HS-5 (cell line): ENCODE measurements around the gene RBM10.

Experiments
- DNase-seq: peaks from one replicate; pipeline ENCODE4 v3.0.0-alpha.2; 2012; ENCODE audit warnings: low read depth

RBM10 gene

GRCh38 chrX:47218280-47218919, 73.4 kb downstream of the RBM10 start, which contains the start of gene CDK16:
CDK16 (plus strand) TSS chrX:47218681; CDS start chrX:47223558, 4,877 bp downstream.
- DNase-seq: peak; percentile 73

GRCh38 chrX:47218920-47219815, 74.1 kb downstream of the RBM10 start:
- no peak for DNase-seq

DNA sequence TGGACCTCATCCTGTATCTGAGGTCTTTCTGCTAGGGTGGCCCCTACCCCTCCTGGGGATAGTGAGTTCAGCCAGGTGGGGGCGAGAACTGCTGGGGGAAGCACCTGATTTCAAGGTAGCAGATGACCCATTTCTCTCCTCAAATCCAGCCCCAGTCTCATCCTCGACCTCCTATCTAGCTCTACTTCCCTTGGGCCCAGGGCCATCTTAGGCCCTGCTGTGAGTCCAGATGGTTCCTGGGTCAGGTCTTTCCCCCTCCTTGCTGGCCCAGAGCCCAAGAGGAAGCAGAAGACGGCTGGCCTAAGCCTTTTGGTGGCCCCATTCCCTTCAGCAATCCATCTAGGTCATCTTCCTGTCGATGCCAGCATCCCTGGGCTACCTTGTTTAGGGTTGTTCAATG, 76.7 kb downstream of the RBM10 start:
- no peak for DNase-seq

DNA sequence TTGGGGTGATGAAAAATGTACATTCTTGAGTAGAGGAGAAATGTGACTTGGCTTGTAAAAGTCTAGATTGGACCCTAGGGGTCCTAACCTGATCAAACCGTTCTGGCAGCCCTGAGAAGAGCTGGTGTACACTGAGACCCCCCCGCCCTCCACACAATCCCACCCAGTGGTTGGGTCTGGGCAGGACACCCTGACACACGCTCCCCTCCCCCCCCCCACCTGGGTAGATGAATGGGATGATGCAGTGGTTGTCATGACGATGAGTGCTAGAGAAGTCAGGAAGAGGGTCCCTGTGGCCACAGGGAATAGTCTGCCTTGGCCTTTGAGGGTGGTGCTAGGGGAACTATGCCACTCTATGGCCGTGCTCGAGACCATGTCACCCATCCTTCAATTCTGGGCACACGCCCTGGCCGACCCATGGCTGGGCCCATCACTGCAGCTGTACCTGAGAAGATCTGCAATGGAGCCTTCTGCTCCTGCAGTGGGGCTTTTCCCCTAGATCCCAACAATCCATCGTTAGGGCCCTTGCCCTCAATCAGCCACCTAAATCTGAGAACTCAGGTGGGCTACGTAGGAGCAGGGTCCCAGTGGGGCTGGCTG, 77.8 kb downstream of the RBM10 start:
- DNase-seq: no peak

DNA sequence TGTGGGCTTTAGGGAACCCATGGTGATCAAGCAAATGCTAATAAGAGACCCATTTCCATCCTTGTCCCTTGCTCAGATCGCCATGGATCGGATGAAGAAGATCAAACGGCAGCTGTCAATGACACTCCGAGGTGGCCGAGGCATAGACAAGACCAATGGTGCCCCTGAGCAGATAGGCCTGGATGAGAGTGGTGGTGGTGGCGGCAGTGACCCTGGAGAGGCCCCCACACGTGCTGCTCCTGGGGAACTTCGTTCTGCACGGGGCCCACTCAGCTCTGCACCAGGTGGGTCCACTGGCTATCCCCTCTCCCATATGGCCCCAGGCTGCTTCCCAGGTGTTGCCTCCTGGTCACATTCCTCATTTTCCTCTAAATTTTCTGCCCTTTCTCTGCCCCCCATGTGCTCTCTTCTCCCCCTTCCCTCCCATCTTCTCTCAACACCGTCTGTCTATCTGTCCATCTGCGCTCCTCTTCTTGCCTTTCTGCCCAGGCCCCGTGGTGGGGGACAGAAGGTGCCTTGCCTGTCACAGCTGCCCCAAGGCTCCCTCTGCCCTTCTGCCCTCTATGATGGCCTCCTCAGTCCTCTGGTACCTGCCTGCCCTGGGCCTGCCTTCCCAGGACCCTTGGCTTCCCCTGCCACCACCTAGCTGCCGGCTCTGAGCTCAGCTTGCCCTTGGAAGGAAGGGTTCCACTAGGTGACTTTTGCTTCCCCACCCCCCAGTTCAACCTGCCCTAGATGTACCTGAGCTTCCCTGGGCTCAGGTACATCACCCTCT, 78.6 kb downstream of the RBM10 start:
- no peak for DNase-seq

GRCh38 chrX:47224266-47224895, 79.4 kb downstream of the RBM10 start:
- DNase-seq: no peak

- DNase-seq: no peak
Measured at GRCh38 chrX:47224896-47225290, 79.9 kb downstream of the RBM10 start.

GRCh38 chrX:47226071-47226470, 81.0 kb downstream of the RBM10 start:
- DNase-seq: no peak

DNA sequence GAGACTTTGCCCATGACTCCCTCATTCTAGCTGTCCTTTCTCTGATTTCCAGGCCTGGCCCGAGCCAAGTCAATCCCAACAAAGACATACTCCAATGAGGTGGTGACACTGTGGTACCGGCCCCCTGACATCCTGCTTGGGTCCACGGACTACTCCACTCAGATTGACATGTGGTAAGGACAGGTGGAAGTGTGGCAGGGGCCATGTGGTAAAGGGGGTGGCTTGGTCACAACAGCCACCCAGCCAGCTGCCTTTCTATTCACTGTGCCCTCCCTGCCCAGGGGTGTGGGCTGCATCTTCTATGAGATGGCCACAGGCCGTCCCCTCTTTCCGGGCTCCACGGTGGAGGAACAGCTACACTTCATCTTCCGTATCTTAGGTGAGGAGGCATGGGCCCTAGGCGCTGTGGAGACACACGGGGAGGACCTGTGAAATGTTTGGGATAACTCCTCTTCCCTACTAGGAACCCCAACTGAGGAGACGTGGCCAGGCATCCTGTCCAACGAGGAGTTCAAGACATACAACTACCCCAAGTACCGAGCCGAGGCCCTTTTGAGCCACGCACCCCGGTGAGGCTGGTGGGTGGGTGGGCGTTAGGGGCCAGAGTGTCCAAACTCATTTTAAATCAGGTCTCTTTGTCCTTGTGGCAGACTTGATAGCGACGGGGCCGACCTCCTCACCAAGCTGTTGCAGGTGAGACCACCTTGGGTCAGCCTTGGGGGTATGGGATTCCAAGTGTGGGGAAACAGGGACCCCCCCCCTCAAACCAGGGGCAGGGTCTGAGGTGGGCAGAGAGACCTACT, 81.7 kb downstream of the RBM10 start:
- DNase-seq: no peak

DNA sequence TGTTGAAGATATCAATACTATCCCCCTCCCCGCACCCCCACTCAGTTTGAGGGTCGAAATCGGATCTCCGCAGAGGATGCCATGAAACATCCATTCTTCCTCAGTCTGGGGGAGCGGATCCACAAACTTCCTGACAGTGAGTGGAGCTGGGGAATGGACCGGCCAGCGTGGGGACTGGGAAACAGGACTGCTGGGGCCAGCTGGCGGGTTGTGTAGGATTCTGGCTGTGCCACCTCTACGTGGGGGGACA, 82.2 kb downstream of the RBM10 start:
- DNase-seq: no peak

- DNase-seq: no peak
Measured at GRCh38 chrX:47228550-47229270, 83.7 kb downstream of the RBM10 start.

DNA sequence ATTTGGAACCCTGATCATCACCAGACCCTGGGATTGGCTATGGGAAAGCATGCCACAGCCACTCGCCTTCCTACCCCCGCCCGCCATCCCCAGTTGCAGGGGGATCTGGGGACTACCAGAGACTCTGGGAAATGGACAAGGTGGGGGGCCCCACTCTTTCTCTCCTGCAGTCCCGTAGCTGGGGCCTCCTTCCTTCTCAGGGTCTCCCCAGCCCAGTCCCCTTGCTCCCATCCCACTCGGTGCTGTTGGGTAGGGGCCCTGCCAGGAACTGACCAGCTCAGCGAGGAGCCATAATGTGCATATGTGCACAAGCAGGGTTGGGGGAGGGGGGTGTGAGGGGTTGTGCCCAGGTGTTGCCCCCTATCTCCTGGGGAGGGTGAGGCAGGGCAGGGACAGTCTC, 84.4 kb downstream of the RBM10 start:
- no peak for DNase-seq

- no peak for DNase-seq
Measured at GRCh38 chrX:47230136-47230868, 85.3 kb downstream of the RBM10 start.

- no peak for DNase-seq
Measured at GRCh38 chrX:47231167-47231566, 86.1 kb downstream of the RBM10 start.

DNA sequence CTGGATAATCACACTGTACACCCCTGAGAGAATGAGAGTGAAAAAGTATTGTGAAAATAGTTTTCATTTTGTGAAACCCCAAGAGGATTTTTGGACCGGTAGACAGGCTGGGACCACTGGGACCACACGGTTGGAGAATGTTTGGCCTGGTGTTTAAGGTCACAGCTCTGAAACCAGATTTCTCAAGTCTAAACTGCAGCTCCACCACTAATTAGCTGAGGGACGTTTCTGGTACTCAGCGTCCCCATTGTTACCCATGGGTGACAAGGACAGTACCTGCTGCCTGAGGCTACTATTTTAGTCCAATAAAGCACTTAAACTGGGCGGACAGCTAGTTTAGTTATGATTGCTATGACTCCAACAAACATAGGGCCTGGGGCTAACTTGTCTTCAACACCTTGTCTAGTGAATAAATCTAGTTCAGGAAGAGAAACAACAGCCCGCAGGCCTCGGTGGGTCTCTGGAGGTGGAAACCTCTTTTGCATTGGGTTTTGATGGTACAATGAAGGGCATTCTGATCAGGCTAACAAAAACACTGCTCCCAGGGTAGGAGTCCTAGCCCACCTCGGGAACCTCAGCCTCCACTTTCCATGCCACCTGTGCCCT, 87.3 kb downstream of the RBM10 start:
- DNase-seq: no peak

DNA sequence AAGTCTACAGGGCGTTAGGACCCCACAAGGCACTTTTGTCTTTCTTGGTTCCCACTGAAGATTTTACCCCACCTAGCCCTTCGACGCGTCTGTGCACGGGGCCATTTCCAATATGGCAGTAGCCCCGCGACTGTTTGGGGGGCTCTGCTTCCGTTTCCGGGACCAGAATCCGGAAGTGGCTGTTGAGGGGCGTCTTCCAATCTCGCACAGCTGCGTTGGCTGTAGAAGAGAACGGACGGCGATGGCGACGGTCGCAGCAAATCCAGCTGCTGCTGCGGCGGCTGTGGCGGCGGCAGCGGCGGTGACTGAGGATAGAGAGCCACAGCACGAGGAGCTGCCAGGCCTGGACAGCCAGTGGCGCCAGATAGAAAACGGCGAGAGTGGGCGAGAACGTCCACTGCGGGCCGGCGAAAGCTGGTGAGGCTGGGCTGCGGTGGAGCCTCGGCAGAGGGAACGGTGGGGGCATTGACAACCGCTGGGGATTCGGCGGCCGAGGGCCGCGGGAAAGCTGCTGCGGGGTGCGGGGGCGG, 87.8 kb downstream of the RBM10 start, which contains the start of gene USP11:
USP11 (plus strand) TSS at position 207 of the 530 bp plus-strand sequence; CDS start at position 242, 35 bp downstream.
- DNase-seq: no peak

- DNase-seq: peak; percentile 85
Measured at GRCh38 chrX:47233333-47234113, 88.5 kb downstream of the RBM10 start.

GRCh38 chrX:47234583-47234982, 89.6 kb downstream of the RBM10 start:
- DNase-seq: no peak
